Nephron (organoid): ENCODE results near the gene RBSN.
"Not testable (repeated sequence)": the region's sequence is repeated elsewhere in the genome, so short reads cannot be mapped to it uniquely, and the experiment has no call there.

Experiments
- H3K27ac Mint-ChIP-seq, 3 experiments: 2 replicates each; pipeline ENCODE4 v1.8.0; 2020; ENCODE audit warnings: mixed read lengths in 3 of 3, mild to moderate bottlenecking in 2 of 3, moderate library complexity in 1 of 3
- H3K27me3 Mint-ChIP-seq: 2 replicates; pipeline ENCODE4 v1.8.0; 2021; ENCODE audit warnings: low read depth, mild to moderate bottlenecking, moderate library complexity, mixed read lengths
- H3K36me3 Mint-ChIP-seq: 2 replicates; pipeline ENCODE4 v1.8.0; 2020; ENCODE audit warnings: low read depth, mixed read lengths
- H3K4me1 Mint-ChIP-seq: 2 replicates; pipeline ENCODE4 v1.8.0; 2020; ENCODE audit warnings: mixed read lengths
- H3K4me3 Mint-ChIP-seq, 3 experiments: 2 replicates each; pipeline ENCODE4 v1.8.0; 2020; ENCODE audit warnings: mild to moderate bottlenecking in 3 of 3, mixed read lengths in 3 of 3, moderate library complexity in 2 of 3
- H3K9me3 Mint-ChIP-seq: 2 replicates; pipeline ENCODE4 v1.8.0; 2020; ENCODE audit warnings: mixed read lengths
- CTCF ChIP-seq, 3 experiments: fragments of 200-600 bp; sonication (generic); IDR thresholded peaks; one replicate each; pipeline ENCODE4 v1.5.0; 2021; ENCODE audit warnings: antibody characterized with exemption in 3 of 3; ENCODE audit not compliant: unreplicated experiment in 3 of 3

The RBSN gene

GRCh38 chr3:15098503-15099363, at the start of gene RBSN:
Gene RBSN (minus strand): TSS chr3:15099148. CDS start chr3:15096120, 3,028 bp downstream.
- H3K4me3 Mint-ChIP-seq: peak within 1 kb of the TSS; percentile 95 to 99 (median 99)
- H3K9me3 Mint-ChIP-seq: no peaks in the 10 kb centered on the region
- H3K4me1 Mint-ChIP-seq: peaks cover 17% of the 10 kb centered on the region
- no peak for TF ChIP-seq CTCF (IDR thresholded peaks at IDR 0.05; ENCODE audit: unreplicated experiment in 3 of 3)
- H3K27ac Mint-ChIP-seq: peak within 1 kb of the TSS; percentile 66 to 89 (median 88)
- no peaks in the 10 kb centered on the region for H3K27me3 Mint-ChIP-seq
- H3K36me3 Mint-ChIP-seq: peaks cover 20% of the 10 kb centered on the region

GRCh38 chr3:15148614-15149013, 49.7 kb upstream of the RBSN start:
- Mint-ChIP-seq H3K36me3 (no peaks in the 10 kb centered on the region), H3K27ac (no peak overlapping the region), H3K9me3 (no peaks in the 10 kb centered on the region), H3K27me3 (peaks cover 22% of the 10 kb centered on the region), H3K4me1 (no peaks in the 10 kb centered on the region), H3K4me3 (no peak overlapping the region)
- TF ChIP-seq CTCF (IDR thresholded peaks at IDR 0.05; ENCODE audit: unreplicated experiment in 3 of 3): no peak

DNA sequence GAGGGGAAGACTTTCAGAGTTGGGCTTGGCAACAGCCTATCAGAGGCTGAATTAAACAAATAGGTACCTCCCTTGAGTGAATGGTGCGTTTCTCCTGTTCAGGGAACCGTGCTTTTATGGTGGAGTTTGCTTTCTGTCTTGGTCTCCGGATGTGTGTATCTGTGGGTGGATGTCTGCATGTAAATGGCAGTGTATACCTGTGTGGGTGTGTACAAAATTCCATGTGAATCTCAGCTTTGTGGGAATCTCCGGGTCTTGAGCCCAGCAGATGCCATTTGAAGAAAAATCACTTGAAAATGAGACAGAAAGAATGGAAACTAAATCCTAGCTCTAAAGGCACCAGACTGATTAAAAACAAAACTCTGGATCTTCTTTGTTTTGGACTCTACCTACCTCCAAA, 37.9 kb upstream of the RBSN start:
- not testable (repeated sequence) for H3K36me3 Mint-ChIP-seq, H3K27ac Mint-ChIP-seq, H3K4me3 Mint-ChIP-seq, H3K9me3 Mint-ChIP-seq, H3K4me1 Mint-ChIP-seq
- peaks cover 32% of the 10 kb centered on the region for H3K27me3 Mint-ChIP-seq

DNA sequence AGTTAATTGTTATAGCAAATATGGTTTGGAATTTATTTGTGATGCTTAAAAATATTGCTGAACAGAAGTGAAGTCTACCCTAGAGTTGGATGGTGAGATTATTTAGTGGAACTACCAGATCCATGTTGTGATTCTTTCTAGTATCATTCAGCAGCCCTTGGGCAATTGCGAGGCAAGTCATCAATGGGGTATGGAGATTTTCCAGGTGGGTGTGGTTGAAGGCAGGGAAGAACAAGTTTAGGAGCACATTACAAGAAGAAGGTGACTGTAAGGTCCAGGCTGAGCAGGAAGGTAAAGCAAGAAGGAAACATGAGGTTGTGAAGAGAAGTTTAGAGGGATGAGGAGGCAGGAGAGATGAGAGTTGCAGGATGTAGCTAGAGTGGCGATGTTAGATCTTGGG, 36.0 kb upstream of the RBSN start:
- H3K36me3 Mint-ChIP-seq, H3K4me1 Mint-ChIP-seq, H3K9me3 Mint-ChIP-seq, H3K27ac Mint-ChIP-seq, H3K4me3 Mint-ChIP-seq: not testable (repeated sequence)
- peaks cover 27% of the 10 kb centered on the region for H3K27me3 Mint-ChIP-seq

- not testable (repeated sequence) for H3K36me3 Mint-ChIP-seq, H3K27ac Mint-ChIP-seq, H3K9me3 Mint-ChIP-seq, H3K4me1 Mint-ChIP-seq, H3K4me3 Mint-ChIP-seq
- peaks cover 15% of the 10 kb centered on the region for H3K27me3 Mint-ChIP-seq
Measured at GRCh38 chr3:15128403-15128802, 29.5 kb upstream of the RBSN start.

DNA sequence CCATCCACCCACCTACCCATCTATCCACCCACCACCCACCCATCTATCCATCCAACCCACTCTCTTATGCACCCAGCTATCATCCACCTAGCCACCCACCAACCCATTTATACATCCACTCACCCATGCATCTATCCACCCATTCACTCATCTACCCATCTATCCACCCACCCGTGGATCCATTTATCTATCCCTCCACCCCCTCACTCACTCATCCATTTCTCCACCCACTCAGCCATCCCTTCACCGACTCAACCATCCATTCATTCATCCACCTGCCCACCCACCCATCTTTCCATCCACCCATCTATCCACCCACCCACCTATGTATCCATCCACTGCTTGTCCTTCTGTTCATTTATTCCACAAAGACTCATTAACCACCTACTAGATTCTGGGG, 28.0 kb upstream of the RBSN start:
- H3K9me3 Mint-ChIP-seq, H3K27ac Mint-ChIP-seq, H3K4me1 Mint-ChIP-seq, H3K36me3 Mint-ChIP-seq, H3K4me3 Mint-ChIP-seq: not testable (repeated sequence)
- peaks cover 15% of the 10 kb centered on the region for H3K27me3 Mint-ChIP-seq

GRCh38 chr3:15122398-15122797, 23.4 kb upstream of the RBSN start:
- H3K4me1 Mint-ChIP-seq: no peaks in the 10 kb centered on the region
- H3K36me3 Mint-ChIP-seq: no peaks in the 10 kb centered on the region
- no peak overlapping the region for H3K4me3 Mint-ChIP-seq
- peaks cover 18% of the 10 kb centered on the region for H3K27me3 Mint-ChIP-seq
- no peak overlapping the region for H3K27ac Mint-ChIP-seq
- no peaks in the 10 kb centered on the region for H3K9me3 Mint-ChIP-seq
- no peak for TF ChIP-seq CTCF (IDR thresholded peaks at IDR 0.05; ENCODE audit: unreplicated experiment in 3 of 3)

- no peaks in the 10 kb centered on the region for H3K36me3 Mint-ChIP-seq
- no peaks in the 10 kb centered on the region for H3K4me1 Mint-ChIP-seq
- no peak overlapping the region for H3K4me3 Mint-ChIP-seq
- no peaks in the 10 kb centered on the region for H3K9me3 Mint-ChIP-seq
- no peak overlapping the region for H3K27ac Mint-ChIP-seq
- H3K27me3 Mint-ChIP-seq: peaks cover 16% of the 10 kb centered on the region
- TF ChIP-seq CTCF (IDR thresholded peaks at IDR 0.05; ENCODE audit: unreplicated experiment in 3 of 3): no peak
Measured at GRCh38 chr3:15121936-15122335, 23.0 kb upstream of the RBSN start.
